ENCODE measurements around the gene UEVLD.
A peak's percentile ranks its signal among the peaks of the same experiment; 100 is the strongest.

Gene UEVLD

DNA sequence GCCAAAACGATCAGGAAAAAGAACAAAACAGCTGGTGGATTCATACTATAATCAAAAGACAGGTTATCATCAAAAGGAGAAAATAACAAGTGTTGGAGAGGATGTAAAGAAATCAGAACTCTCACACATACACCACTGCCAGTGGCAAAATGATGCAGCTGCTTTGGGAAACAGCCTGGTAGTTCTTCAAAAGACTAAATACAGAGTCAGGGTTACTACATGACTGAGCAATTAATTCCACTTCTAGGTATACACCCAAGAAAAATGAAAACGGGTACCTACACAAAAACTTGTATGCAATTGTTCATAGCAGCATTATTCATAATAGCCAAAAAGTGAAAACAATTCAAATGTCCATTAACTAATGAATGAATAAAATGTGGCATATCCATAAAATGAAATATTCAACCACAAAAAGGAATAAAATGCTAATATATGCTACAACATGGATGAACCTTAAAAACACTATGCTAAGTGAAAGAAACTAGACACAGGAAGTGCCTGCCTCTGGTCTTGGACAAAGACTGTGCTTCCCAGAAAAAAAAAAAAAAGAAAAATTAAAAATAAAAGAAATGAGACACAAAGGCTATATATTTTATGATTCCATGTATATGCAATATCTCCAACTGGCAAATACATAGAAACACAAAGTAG, 8.3 kb downstream of the UEVLD start:
- DNase-seq: no peak

- no peak for DNase-seq
Observed at GRCh38 chr11:18578975-18579598, 9.4 kb downstream of the UEVLD start.

- no peak for DNase-seq
Observed at GRCh38 chr11:18575361-18575760, 13.2 kb downstream of the UEVLD start.

DNA sequence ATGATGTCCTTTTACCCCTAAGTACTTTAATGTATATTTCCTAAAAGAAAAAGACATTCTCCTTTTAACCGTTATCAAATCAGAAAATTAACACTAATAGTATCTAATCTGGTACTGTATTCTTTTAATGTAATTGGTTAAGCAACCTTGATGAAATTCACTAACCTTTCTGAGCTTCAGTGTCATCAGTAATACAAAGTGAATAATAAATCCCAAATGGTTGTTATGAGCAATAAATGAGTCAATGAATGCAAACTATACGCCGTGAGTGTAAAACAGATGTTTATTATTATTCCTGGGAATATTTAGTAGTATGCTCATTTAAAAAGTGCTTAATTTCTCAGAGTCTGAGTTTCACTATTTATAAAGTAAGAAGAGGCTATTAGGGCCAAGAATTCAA, 21.5 kb downstream of the UEVLD start:
- DNase-seq: no peak

DNA sequence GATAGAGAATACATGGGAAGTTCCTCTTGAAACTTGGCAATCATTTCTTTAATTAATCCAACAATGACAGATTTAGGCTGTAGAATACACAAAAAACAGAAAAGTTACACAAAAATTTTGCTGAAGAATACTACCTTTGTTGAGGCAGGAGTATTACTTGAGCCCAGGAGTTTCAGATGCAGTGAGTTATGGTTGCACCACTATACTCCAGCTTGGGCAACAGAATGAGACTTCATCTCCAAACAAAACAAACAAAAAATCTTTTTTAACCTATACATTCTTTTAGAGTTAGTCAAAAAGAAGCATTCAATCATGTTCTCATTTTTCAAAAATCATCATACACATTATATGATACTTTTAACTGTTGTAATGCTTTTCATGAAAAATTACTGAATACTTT, 22.1 kb downstream of the UEVLD start:
- DNase-seq: no peak

DNA sequence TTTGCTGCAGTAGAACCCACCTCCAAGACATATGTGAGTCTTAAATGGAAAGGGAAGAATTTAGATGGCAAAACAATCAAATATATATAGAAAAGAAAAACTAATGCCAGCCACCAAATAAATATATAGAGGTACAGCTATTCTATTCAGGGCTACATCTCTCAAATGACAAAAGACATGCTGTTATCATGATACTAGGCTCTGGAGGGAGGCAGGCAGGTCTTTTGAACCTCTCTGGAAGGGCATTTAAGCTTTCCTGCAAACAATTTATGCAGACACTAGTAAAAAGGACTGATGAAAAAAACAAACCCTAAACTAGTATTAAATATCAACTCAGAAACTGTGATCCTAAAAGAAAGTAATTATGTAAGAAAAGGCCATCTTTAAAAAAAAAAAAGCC, 24.4 kb downstream of the UEVLD start:
- DNase-seq: no peak

- no peak for DNase-seq
Observed at GRCh38 chr11:18563090-18563730, 25.3 kb downstream of the UEVLD start.

DNA sequence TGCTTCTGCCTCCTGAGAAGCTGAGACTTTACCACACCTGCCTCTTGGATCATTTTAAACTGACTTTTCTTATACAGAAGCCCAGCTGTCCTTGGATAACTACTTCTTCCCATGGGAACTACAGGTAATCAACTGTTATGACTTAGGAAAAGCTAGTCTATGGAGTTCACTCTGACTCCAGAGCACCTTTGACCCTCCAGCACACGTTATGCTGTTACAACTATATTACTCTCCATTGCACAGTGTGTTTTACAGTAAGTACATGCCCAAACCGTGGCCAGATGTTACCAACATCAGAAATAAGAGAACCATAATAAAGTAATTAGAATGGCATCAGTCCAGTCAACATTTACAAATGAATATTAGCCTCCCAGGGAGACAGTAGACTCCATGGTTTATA, 40.5 kb downstream of the UEVLD start:
- DNase-seq: no peak

DNA sequence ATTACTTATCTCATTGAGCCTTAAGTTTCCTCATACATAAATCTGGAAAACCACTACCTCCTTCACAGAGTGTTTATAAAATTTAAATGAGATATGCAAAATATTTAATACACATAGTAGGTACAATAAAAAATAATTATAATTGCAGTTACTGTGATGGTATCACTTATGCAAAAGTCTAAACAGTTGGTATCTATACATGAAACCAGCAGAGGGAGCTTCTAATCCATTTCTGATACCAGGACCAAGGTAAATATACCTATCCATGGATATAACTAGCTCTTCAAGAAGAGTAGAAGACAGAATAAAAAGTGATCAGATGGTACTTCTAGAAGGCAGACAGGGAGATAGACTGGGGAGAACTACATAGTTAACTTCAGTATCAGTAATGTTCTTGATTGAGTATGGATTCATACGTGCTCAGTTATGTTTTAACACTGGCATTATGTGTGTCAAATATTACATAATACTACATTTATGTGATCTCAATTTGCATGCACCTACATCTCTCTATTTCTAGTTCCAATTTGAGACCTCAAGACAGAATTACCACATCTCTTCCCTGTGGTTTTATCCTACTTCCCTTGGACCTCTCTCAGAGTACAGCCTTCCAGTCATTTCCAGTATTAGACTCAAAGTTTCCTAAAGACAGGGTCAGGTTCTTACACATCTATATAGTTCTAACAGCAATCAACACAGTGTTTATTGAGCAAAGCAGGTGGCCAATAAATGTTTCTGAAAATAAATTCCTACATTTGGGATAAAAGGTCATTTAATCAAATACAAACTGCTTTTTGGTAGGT, 48.1 kb downstream of the UEVLD start:
- DNase-seq: no peak

DNA sequence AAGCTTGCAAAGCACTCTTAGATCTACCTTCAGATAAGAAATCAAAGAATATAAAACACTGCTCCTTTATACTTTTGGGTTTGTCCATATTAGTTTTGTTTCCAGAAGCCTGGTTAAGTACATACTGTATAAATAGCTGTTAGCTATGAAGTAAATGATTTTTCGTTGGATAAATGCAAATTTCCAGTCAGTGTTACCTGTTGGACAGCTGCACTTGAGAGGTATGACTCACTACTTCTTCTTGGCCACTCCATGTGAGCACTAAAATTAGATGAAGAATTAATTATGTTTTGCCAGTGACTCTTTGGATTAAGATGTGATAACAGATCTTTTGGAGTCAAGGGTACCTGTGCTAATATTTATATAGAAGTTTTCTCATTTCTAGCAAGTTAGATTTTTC, 52.3 kb downstream of the UEVLD start:
- no peak for DNase-seq

DNA sequence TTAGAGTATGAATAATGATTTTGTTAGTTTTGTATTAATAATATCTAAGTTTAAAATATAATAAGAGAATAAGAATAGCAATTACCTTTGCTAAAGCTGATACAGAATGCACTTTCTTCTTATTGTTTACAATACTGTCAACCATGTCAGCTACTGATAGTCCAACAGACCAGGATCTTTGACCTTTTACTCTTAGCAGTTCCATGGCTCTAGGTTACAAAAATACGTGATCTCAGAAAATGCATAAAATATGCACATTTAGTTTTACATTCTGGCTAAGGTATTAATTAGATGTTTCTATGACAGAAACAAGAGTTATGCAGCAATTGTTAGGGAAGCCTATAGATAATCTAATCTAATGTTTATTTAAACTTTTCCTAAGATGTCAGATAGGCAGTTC, 54.3 kb downstream of the UEVLD start:
- DNase-seq: no peak

GRCh38 chr11:18533365-18533764, 55.2 kb downstream of the UEVLD start:
- DNase-seq: no peak

DNA sequence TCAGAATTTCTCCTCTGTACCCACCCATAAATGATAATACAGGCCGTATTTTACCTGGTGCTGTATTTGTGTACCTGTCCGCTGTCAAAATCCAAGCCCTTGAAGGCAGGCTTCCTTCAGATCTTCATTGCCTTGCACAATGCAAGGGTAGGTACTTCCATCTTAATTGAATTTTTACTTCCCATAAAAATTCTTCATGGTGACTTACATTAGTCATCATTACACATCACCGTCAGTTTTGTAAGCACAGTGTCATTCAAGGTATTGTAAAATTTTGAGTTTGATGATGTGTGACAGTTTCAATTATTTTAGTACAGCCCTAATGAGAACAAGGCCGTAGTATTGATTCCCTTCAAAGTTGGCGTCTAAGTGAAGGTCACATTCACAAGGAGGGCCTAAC, 61.0 kb downstream of the UEVLD start:
- no peak for DNase-seq

- DNase-seq: peak; percentile 89
Observed at GRCh38 chr11:18526521-18527296, 61.8 kb downstream of the UEVLD start, which contains the start of gene TSG101. Gene TSG101, minus strand, starts transcription at chr11:18526942. Its CDS starts 126 bp downstream, at chr11:18526816.

DNA sequence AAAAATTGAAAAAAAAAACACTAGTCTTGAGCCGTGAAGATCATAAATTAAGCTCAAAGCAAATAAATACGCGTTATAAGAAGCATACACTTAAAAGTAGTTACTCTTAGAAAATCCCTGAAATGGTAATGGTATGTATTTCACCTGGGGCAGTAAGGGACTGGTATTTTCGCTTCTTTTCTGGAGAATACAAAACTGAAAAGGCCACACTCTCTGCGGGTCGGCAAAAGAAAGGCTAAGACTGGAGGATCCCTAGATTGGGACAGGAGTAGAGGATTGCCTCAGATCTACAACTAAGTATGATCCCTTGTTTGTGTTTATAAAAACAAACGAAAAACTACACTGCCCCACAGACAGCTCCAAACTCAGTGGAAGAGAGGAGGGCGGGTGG, 62.4 kb downstream of the UEVLD start:
- no peak for DNase-seq

GRCh38 chr11:18524248-18524647, 64.3 kb downstream of the UEVLD start:
- no peak for DNase-seq

DNA sequence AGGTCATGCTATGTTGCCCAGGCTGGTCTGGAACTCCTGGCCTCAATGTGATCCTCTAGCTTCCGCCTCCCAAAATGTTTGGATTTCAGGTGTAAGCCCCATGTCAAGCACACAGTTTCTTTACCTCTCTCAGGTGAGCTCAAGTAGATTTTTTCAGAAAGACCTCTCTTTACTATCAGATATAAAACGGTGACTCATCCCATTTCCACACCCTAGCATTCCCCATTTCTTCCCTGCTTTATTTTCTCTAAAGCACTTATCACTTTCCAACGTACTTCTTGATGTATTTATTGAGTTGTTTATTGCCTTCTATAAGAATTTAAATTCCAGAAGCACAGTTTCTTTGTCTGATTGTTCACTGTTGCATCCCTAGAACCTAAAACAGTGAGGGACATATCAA, 65.5 kb downstream of the UEVLD start:
- DNase-seq: no peak

DNA sequence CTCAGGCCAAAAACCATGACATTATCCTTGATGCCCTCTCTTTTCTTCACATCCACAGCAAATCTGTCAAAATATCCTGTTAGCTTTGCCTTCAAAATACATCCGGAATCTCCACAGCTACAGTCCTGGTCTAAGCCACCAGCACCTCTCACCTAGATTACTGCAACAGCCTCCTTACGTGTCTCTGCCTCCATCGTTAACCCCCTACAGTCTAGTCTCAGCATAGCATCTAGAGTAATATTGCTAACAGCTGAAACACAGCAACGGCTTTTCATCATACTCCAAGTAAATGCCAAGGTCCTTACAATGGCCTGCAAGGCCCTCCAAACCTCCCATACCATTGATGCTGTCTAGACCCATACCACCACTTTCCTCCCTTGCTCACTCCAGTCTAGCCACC, 66.1 kb downstream of the UEVLD start:
- DNase-seq: no peak

GRCh38 chr11:18521122-18521521, 67.4 kb downstream of the UEVLD start:
- DNase-seq: no peak

DNA sequence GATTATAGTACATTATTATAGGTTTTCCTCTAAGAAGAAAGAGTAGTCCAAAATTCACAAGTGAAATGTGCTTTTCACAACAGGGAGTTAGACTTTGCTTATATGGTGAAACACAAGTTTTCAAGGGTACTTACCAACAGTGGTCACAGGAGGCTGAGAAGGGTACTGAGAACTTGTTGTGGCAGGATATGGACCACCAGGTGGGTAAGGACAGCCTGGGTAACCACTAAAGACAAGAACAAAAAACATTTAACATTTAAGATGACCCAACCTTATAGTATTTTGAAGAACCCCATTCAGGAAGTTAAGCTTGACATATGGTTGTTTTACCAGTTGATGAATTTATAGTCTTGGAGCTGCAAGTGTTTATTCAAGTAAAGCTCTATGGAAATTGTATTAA, 86.2 kb downstream of the UEVLD start:
- no peak for DNase-seq

GRCh38 chr11:18501629-18502028, 86.9 kb downstream of the UEVLD start:
- no peak for DNase-seq

DNA sequence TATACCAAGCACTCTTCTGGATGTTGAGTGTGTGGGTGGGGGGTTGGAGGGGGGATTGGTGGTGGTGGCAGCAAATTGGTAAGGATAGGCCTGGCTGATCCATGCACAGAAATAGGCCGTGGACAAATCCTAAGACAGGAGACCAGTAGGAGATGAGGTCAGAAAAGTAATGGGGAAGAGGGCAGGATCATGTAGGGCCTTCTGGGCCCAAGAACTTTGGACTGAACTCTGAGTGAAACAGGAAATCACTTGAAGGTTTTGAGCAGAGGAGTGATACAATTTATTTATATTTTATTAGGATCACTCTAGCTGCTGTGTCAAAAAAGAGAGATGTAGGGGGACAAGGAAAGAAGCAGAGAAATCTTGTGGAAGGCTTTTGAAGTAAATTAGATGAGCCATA, 90.5 kb downstream of the UEVLD start:
- no peak for DNase-seq

DNA sequence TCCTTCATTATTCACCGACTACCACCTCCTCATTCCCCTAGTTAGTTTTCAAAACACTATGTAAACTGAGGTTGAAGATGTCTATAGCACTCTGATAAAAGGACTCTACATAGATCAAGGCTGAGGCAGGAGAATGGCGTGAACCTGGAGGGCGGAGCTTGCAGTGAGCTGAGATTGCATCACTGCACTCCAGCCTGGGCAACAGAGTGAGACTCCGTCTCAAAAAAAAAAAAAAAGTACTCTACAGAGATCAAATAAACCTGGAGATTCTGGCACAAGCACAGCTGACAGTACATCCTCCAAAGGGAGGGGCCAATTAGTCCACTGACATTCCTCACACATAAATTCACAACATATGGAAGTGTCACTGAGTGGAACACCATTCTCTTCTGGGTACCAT, 92.8 kb downstream of the UEVLD start:
- DNase-seq: no peak

All from NCI-H446 treated with DMSO at 0.1 percent for 48 hours (cell line).